Measurements from ENCODE around the gene TIE1.

TIE1 gene

DNA sequence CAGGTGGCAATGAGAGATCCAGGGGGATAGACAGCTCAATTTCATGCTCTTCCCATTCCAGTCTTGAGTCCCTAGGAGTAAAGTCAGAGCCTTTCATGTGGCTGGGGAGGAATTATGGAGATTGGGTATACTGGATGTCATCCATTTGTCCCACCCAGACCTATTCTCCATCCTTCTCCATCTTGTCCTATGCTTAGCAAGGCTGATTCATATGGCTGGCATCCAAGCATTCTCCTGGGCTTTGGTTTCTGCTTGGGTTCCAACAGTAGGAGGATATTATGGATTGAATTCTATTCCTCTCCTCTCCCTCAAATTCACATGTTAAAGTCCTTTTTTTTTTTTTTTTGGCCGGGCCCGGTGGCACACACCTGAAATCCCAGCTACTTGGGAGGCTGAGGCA, 54.2 kb downstream of the TIE1 start:
- no peak overlapping the region for H3K4me3 ChIP-seq (ENCODE audit: control insufficient read depth, low read depth, low read length)
- DNase-seq (ENCODE audit: low read depth): no peak
- TF ChIP-seq, protein P1, sequence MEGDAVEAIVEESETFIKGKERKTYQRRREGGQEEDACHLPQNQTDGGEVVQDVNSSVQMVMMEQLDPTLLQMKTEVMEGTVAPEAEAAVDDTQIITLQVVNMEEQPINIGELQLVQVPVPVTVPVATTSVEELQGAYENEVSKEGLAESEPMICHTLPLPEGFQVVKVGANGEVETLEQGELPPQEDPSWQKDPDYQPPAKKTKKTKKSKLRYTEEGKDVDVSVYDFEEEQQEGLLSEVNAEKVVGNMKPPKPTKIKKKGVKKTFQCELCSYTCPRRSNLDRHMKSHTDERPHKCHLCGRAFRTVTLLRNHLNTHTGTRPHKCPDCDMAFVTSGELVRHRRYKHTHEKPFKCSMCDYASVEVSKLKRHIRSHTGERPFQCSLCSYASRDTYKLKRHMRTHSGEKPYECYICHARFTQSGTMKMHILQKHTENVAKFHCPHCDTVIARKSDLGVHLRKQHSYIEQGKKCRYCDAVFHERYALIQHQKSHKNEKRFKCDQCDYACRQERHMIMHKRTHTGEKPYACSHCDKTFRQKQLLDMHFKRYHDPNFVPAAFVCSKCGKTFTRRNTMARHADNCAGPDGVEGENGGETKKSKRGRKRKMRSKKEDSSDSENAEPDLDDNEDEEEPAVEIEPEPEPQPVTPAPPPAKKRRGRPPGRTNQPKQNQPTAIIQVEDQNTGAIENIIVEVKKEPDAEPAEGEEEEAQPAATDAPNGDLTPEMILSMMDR (IDR thresholded peaks at IDR 0.05; ENCODE audit: control insufficient read depth, insufficient read depth, low read depth, low read length, missing control alignments): no peak

DNA sequence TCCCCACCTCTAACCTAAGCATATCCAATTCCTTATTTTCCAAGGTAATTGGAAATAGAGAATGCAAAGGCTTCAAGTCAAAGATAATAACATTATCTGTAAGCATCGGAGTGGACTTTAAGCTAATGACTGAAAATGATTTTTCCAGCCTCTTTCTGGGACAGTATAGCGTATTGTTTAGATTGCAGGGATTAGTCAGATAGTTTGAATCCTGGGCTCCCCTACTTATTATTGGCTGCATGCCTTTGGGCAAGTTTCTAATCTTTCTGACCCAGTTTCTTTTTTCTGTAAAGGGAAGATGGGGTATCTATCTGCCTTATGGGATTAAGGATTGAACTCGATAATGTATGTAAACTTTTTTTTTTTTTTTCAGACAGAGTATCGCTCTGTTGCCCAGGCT, 56.5 kb downstream of the TIE1 start:
- TF ChIP-seq, protein P1 (IDR thresholded peaks at IDR 0.05; ENCODE audit: control insufficient read depth, insufficient read depth, low read depth, low read length, missing control alignments): no peak
- DNase-seq (ENCODE audit: low read depth): no peak
- no peak overlapping the region for H3K4me3 ChIP-seq (ENCODE audit: control insufficient read depth, low read depth, low read length)

DNA sequence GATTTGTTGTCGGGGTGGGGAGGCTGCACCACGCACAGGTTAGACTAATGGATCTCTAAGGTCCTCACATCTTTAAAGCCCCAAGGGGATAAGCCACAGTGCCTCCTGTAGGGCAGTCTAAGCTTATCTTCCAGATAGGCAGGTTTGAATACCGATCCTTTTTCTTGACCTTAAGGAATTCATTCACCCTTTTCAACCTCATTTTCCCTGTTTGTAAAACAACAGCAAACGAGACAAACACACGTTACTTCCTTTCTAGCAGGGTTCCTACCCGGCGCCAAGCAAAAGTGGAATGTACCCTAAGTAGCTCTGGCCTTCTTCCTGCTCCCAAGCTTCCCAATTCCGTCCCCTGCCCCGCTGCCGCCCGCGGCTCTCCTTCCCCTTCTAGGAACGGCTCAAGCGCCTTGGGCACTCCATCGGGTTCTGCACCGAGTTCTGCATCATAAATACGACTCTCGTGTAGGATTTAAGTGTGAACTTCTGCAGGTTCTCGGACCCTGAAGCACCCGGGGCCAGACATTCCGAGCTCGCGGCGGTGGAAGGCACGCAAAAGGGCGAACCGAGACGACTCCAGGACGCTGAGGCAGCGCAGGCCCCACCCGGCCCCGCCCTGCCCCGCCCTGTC, 57.5 kb downstream of the TIE1 start:
- TF ChIP-seq, protein P1 (IDR thresholded peaks at IDR 0.05; ENCODE audit: control insufficient read depth, insufficient read depth, low read depth, low read length, missing control alignments): peak; percentile 51
- DNase-seq (ENCODE audit: low read depth): no peak
- H3K4me3 ChIP-seq (ENCODE audit: control insufficient read depth, low read depth, low read length): peak overlapping the region; percentile 70

DNA sequence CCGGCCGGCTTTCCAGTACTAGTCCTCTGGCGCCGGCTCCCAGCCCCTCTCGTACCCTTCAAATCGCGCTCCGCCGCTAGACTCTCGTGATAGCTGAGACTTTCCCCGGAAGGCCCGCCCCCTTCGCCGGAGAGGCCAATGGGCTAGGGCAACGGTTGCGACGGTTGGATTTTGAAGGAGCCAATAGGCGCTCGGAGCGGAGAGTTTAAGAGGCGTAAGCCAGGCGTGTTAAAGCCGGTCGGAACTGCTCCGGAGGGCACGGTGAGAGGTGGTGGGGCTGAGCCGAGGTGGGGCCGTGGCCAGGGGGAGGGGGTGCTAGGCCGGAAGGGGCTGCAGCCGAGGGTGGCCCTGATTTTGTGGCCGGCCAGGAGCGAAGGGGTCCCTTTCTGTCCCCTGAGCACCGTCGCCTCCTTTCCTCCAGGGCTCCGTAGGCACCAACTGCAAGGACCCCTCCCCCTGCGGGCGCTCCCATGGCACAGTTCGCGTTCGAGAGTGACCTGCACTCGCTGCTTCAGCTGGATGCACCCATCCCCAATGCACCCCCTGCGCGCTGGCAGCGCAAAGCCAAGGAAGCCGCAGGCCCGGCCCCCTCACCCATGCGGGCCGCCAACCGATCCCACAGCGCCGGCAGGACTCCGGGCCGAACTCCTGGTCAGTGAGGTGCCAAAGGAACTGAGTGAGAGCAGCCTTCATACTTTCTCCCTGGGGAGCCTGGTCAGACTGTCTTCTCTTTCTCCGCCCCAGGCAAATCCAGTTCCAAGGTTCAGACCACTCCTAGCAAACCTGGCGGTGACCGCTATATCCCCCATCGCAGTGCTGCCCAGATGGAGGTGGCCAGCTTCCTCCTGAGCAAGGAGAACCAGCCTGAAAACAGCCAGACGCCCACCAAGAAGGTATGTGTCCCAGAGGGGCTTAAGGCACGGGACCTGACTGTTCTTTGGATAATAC, 58.2 kb downstream of the TIE1 start, which contains the start of gene CDC20:
Gene CDC20 (plus strand): TSS at position 236 of the 948 bp plus-strand sequence. CDS start 235 bp downstream, at position 471.
- H3K4me3 ChIP-seq (ENCODE audit: control insufficient read depth, low read depth, low read length): peak within 1 kb of the TSS; percentile 74
- DNase-seq (ENCODE audit: low read depth): peak; percentile 64
- TF ChIP-seq, protein P1 (IDR thresholded peaks at IDR 0.05; ENCODE audit: control insufficient read depth, insufficient read depth, low read depth, low read length, missing control alignments): no peak

DNA sequence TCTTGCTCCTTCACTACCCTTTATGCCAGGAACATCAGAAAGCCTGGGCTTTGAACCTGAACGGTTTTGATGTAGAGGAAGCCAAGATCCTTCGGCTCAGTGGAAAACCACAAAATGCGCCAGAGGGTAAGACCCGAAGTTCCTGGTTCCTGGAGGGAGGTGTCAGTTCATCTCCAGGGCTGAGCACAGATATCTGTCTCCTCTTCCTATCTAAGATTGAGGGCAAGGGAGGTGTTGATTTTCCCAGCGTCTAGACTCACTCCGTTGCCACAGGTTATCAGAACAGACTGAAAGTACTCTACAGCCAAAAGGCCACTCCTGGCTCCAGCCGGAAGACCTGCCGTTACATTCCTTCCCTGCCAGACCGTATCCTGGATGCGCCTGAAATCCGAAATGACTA, 58.9 kb downstream of the TIE1 start:
- no peak for DNase-seq (ENCODE audit: low read depth)
- TF ChIP-seq, protein P1 (IDR thresholded peaks at IDR 0.05; ENCODE audit: control insufficient read depth, insufficient read depth, low read depth, low read length, missing control alignments): no peak
- H3K4me3 ChIP-seq (ENCODE audit: control insufficient read depth, low read depth, low read length): peak overlapping the region; percentile 74

DNA sequence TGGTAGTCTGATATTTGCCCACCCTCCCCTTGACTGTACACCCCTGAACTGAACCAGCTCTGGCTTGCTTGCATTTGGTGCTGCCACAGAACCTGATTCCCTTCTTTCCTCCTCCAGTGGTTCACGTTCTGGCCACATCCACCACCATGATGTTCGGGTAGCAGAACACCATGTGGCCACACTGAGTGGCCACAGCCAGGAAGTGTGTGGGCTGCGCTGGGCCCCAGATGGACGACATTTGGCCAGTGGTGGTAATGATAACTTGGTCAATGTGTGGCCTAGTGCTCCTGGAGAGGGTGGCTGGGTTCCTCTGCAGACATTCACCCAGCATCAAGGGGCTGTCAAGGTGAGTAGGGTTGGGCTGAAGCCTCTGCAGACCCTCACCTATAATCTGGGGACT, 59.8 kb downstream of the TIE1 start:
- H3K4me3 ChIP-seq (ENCODE audit: control insufficient read depth, low read depth, low read length): peak overlapping the region; percentile 74
- TF ChIP-seq, protein P1 (IDR thresholded peaks at IDR 0.05; ENCODE audit: control insufficient read depth, insufficient read depth, low read depth, low read length, missing control alignments): no peak
- no peak for DNase-seq (ENCODE audit: low read depth)
